Activated naive CD4-positive, alpha-beta T cell treated with anti-CD3 and anti-CD28 coated beads for 36 hours (primary cell): ENCODE measurements around the gene TMEM239. TPM values are rescaled to one million over a fixed set of nuclear protein-coding genes. Genes with fewer than 3 reads are reported as not detected.
"Not testable (repeated sequence)": the region's sequence is repeated elsewhere in the genome, so short reads cannot be mapped to it uniquely, and the experiment has no call there.

ENCODE experiments used
- CTCF ChIA-PET: fragments of 350-600 bp; sonication (Branson Sonifier 250); formaldehyde crosslinking; loops from one replicate; lab custom pipeline; 2021; ENCODE audit warnings: antibody characterized with exemption; lab: Charles Lee
- DNase-seq: peaks from one replicate; pipeline ENCODE4 v3.0.0-alpha.2; 2020
- H3K27ac Mint-ChIP-seq: one replicate; pipeline ENCODE4 v1.8.0; 2021; ENCODE audit warnings: mild to moderate bottlenecking, mixed read lengths
- H3K27me3 Mint-ChIP-seq: one replicate; pipeline ENCODE4 v1.8.0; 2021; ENCODE audit warnings: low read depth, mixed read lengths
- H3K36me3 Mint-ChIP-seq: one replicate; pipeline ENCODE4 v1.8.0; 2021; ENCODE audit warnings: low read depth, mixed read lengths
- H3K4me1 Mint-ChIP-seq: one replicate; pipeline ENCODE4 v1.8.0; 2021; ENCODE audit warnings: low read depth, mixed read lengths
- H3K4me3 Mint-ChIP-seq: one replicate; pipeline ENCODE4 v1.8.0; 2021; ENCODE audit warnings: mild to moderate bottlenecking, moderate library complexity, mixed read lengths
- H3K9me3 Mint-ChIP-seq: one replicate; pipeline ENCODE4 v1.8.0; 2021; ENCODE audit warnings: mixed read lengths
- intact Hi-C: fragments of 100-400 bp; cut with micrococcal nuclease; formaldehyde crosslinking; loops from one replicate; pipeline ENCODE4 v1.15.1; 2023
- total RNA-seq, 2 experiments: library from RNA; stranded (reverse); gene quantifications; one replicate each; pipeline ENCODE4 v1.2.3, GENCODE V29; 2021

The TMEM239 gene
- total RNA-seq = not detected

DNA sequence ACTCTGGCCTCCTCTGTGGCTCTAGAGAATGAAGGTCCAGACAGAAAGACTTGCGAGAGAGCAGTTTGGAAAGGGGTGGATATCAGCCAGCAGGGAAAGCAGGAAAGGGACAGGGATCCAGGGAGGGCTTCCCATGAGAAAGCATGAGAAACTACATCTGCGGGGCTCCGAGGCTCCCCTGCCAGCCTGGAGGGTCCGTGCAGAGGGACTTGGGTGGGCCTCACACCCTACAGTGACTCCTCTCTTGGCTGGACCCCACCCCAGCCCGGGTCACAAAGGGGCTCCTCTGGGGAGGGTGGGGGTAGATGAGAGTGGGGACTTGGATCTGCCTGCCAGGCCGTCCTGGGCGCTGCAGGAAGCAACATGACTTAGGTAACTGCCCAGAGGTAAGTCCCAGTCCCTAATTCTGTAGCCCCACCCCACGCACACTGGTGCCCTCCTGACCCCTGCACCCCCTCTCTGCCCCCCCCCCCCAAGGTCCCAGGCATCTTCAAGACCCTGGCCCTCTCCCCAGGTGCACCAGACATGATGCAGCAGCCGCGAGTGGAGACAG lies at the start of gene TMEM239:
Gene TMEM239 (plus strand): TSS at position 335 of the 553 bp plus-strand sequence. CDS start 191 bp downstream, at position 526.
- H3K4me3 Mint-ChIP-seq = no peak within 1 kb of the TSS
- CTCF ChIA-PET = interaction anchor here (0.6 kb wide), 1 partner anchor 26 kb away, joined by 4 read pairs; no protein-coding TSS in a partner anchor
- H3K27ac Mint-ChIP-seq = no peak within 1 kb of the TSS

DNA sequence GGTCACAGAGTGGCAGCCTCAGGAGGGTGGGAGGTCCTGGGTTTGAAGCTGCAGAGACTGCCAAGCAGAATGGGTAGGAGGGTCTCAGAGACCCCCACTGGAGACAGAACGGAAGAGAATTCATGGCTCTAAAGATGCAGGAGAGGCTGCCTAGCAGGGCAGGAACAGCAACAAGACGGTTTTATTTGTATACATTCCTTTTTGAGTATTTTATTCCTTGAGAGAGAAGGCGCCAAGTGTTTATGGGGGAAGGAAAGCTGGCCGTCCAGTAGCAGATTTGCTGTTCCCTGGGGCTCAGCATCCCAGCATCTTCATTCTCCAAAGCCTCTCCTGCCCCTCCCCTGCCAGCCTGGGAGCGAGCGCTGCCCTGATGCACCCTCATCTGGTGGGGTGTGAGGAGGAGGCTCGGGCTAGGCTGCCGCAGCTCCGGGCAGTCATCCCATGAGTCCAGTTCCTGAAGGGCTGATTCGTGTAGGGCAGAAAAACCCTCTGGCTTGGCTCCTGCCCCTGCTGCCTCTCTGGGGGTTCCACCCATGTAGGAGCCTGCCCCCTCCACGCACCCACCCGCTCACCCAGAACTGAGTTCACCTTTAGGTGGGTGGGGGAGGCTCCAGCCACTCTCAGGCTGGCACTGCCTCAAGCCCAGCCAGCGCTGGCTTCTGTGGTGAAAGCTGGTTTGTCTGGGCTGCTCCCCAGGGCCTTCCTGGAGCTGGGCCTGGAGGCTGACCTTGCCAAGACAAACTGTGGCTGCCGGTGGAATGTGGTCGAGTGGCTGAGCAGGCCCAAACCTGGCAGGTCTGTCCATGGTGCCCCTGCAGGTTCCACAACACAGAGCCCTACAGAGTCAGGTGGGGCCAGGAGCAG lies 48.2 kb upstream of the TMEM239 start:
- Mint-ChIP-seq H3K4me3 (no peak overlapping the region), H3K9me3 (no peaks in the 10 kb centered on the region), H3K4me1 (no peaks in the 10 kb centered on the region), H3K27me3 (peaks cover 8% of the 10 kb centered on the region), H3K36me3 (no peaks in the 10 kb centered on the region), H3K27ac (no peak overlapping the region)
- intact Hi-C loops = no loop called here
- CTCF ChIA-PET = interaction anchor here (1.0 kb wide), 1 partner anchor 15 kb away, joined by 4 read pairs; no protein-coding TSS in a partner anchor
- DNase-seq = no peak

More for the DNA sequence above, at the start of gene TMEM239:
- intact Hi-C loops = no loop called here
- no peak for DNase-seq
- Mint-ChIP-seq H3K27me3 (peaks cover 21% of the 10 kb centered on the region), H3K36me3 (peaks cover 3% of the 10 kb centered on the region), H3K9me3 (peaks cover 8% of the 10 kb centered on the region), H3K4me1 (peaks cover 12% of the 10 kb centered on the region)

DNA sequence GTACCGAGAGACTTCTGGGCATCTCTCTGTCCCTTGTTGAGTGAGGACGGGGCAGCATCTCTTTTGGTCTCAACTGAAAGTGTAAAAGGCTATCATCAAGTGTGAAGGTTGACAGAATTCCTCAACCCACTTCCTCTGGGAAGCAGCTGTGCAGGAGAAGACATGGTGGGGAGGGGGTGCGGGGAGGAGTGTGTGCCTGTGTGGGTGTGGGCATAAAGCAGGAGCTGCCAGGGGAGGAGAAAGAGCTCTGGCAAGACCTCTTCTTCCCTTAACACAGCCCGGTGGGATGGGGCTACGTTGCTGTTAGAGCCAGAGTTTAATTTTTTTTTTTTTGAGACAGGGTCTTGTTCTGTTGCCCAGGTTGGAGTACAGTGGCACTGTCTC lies 47.5 kb upstream of the TMEM239 start:
- DNase-seq = no peak
- CTCF ChIA-PET = no interaction called here
- no peaks in the 10 kb centered on the region for H3K36me3 Mint-ChIP-seq
- no peaks in the 10 kb centered on the region for H3K9me3 Mint-ChIP-seq
- H3K4me3 Mint-ChIP-seq = no peak overlapping the region
- no peak overlapping the region for H3K27ac Mint-ChIP-seq
- intact Hi-C loops = no loop called here
- peaks cover 8% of the 10 kb centered on the region for H3K27me3 Mint-ChIP-seq
- H3K4me1 Mint-ChIP-seq = no peaks in the 10 kb centered on the region

DNA sequence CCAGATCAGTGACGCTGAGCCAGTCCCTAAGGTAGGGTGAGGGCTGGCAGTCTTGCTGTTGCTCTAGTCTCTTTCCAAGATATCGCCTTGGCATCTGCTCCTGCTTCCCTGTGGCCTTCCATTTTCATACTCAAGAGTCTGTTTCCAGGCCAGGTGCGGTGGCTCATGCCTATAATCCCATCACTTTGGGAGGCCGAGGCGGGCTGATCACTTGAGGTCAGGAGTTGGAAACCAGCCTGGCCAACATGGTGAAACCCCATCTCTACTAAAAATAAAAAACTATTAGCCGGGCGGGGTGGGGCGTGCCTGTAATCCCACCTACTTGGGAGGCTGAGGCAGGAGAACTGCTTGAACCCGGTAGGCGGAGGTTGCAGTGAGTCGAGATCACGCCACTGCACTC lies 46.1 kb upstream of the TMEM239 start:
- H3K27ac Mint-ChIP-seq, H3K27me3 Mint-ChIP-seq, CTCF ChIA-PET: not testable (repeated sequence)

DNA sequence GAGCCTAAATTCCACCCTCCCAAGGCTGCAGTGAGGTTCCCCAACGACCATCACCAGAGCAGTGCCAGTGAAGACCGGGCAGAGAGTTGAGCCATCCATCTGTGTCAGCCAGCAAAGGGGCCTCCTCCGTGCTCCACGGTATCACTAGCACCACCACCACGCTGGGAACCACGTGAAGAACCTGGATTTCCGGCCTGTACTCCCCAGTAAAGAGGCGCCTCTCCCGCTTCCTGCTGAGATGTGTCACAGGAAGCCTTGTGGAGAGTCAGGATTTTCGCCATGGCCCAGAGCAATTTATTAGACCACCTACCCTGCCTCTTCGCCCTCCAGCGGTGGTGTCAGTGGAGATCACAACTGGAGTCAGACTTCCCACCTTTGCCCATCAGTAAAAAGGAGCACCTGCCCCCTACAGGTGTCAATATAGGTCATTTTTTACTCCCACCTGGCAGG lies 44.5 kb upstream of the TMEM239 start:
- H3K27me3 Mint-ChIP-seq = peaks cover 8% of the 10 kb centered on the region
- no peak overlapping the region for H3K4me3 Mint-ChIP-seq
- DNase-seq = no peak
- no peak overlapping the region for H3K27ac Mint-ChIP-seq
- H3K9me3 Mint-ChIP-seq = no peaks in the 10 kb centered on the region
- no peaks in the 10 kb centered on the region for H3K4me1 Mint-ChIP-seq
- intact Hi-C loops = no loop called here
- CTCF ChIA-PET = interaction anchor here (0.6 kb wide), 1 partner anchor 282 kb away, joined by 4 read pairs; no protein-coding TSS in a partner anchor
- H3K36me3 Mint-ChIP-seq = no peaks in the 10 kb centered on the region

More for the DNA sequence above, 46.1 kb upstream of the TMEM239 start:
- H3K9me3 Mint-ChIP-seq, H3K36me3 Mint-ChIP-seq, H3K4me3 Mint-ChIP-seq, intact Hi-C loops, DNase-seq, H3K4me1 Mint-ChIP-seq: not testable (repeated sequence)

DNA sequence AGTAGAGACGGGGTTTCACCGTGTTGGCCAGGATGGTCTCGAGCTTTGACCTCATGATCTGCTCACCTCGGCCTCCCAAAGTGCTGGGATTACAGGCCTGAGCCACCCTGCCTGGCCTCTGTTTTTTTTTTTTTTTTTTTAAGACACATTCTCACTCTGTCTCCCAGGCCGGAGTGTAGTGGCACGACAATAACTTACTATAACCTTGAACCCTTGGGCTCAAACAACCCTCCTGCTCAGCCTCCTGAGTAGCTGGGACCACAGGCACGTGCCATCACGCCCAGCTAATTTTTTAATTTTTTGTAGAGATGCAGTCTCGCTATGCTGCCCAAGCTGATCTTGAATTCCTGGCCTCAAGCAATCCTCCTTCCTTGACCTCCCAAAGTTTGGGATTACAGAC lies 42.4 kb upstream of the TMEM239 start:
- CTCF ChIA-PET = interaction anchor here (0.7 to 0.8 kb wide), 3 partner anchors 13 to 159 kb away, joined by 3 to 4 read pairs (median 3); no protein-coding TSS in a partner anchor
- no peaks in the 10 kb centered on the region for H3K9me3 Mint-ChIP-seq
- no peak for DNase-seq
- H3K4me1 Mint-ChIP-seq = no peaks in the 10 kb centered on the region
- intact Hi-C loops = no loop called here
- H3K4me3 Mint-ChIP-seq = no peak overlapping the region
- no peaks in the 10 kb centered on the region for H3K36me3 Mint-ChIP-seq
- no peak overlapping the region for H3K27ac Mint-ChIP-seq
- peaks cover 2% of the 10 kb centered on the region for H3K27me3 Mint-ChIP-seq

DNA sequence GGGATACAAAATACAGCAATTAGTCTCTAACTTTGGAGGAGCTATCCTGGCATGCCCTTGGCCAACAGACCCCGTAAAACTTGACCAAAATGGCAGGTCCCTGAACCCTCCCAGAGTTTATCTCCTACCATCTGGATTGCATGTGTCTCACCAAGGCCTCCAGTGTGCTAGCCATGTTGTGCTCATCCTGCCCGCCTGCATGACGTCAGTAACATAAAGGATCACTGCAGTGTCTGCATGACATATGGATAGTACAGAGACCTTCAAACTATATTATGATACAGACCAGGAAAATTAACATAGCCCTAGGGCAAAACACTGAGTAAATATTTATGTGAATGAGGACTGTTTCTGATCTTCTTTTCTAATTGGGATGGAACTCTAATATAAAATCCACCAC lies 41.0 kb upstream of the TMEM239 start:
- Mint-ChIP-seq H3K27ac (no peak overlapping the region), H3K9me3 (no peaks in the 10 kb centered on the region), H3K27me3 (peaks cover 4% of the 10 kb centered on the region), H3K4me3 (no peak overlapping the region), H3K4me1 (no peaks in the 10 kb centered on the region), H3K36me3 (no peaks in the 10 kb centered on the region)
- no peak for DNase-seq
- CTCF ChIA-PET = interaction anchor here (0.6 to 1.3 kb wide), 2 partner anchors 198 to 226 kb away, joined by 5 read pairs; no protein-coding TSS in a partner anchor
- intact Hi-C loops = no loop called here

DNA sequence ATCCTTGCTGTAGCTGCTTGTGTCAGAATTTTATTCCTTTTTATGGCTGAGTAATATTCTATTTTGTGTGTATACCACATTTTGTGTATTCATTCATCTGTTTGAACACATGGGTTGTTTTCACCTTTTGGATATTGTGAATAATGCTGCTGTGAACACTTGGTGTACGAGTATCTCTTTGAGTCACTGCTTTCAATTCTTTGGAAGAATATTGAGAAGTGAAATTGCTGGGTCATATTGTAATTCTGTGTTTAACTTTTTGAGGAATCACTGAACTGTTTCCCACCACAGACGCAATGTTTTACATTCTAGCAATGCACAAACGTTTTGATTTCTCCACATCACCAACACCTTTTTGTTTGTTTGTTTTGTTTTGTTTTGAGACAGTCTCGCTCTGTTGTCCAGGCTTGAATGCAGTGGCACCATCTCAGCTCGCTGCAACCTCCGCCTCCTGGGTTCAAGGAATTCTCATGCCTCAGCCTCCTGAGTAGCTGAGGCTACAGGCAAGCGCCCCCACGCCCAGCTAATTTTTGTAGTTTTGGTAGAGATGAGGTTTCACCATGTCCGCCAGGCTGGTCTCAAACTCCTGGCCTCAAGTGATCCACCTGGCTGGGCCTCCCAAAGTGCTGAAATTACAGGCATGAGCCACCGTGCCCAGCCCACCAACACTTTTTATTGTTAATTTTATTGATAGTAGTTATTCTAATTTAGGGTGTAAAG lies 37.4 kb upstream of the TMEM239 start:
- no peaks in the 10 kb centered on the region for H3K36me3 Mint-ChIP-seq
- CTCF ChIA-PET = no interaction called here

DNA sequence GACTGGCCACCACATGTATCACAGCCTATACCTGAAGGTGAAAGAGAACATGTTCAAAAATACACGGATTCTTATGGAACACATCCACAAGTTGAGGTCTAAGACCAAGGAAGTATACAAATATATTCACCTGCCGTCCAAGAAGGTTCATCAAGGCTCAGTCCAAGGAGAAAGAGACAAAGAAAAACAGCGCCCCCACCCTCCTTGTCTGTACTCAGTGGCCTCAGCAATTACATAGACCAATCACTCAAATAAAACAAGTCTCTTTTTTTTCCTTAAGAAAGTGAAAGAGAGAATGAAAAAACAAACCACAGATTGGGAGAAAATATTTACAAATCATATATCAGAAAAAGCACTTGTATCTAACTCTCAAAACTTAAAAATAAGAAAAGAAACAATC lies 35.2 kb upstream of the TMEM239 start:
- Mint-ChIP-seq H3K9me3 (no peaks in the 10 kb centered on the region), H3K4me1 (no peaks in the 10 kb centered on the region), H3K36me3 (no peaks in the 10 kb centered on the region), H3K27me3 (peaks cover 7% of the 10 kb centered on the region), H3K27ac (no peak overlapping the region), H3K4me3 (no peak overlapping the region)
- intact Hi-C loops = no loop called here
- DNase-seq = no peak
- CTCF ChIA-PET = no interaction called here

More for the DNA sequence above, 37.4 kb upstream of the TMEM239 start:
- intact Hi-C loops = no loop called here
- H3K4me3 Mint-ChIP-seq = no peak overlapping the region
- H3K9me3 Mint-ChIP-seq = no peaks in the 10 kb centered on the region
- H3K4me1 Mint-ChIP-seq = no peaks in the 10 kb centered on the region
- H3K27me3 Mint-ChIP-seq = peaks cover 7% of the 10 kb centered on the region
- H3K27ac Mint-ChIP-seq = no peak overlapping the region
- no peak for DNase-seq

DNA sequence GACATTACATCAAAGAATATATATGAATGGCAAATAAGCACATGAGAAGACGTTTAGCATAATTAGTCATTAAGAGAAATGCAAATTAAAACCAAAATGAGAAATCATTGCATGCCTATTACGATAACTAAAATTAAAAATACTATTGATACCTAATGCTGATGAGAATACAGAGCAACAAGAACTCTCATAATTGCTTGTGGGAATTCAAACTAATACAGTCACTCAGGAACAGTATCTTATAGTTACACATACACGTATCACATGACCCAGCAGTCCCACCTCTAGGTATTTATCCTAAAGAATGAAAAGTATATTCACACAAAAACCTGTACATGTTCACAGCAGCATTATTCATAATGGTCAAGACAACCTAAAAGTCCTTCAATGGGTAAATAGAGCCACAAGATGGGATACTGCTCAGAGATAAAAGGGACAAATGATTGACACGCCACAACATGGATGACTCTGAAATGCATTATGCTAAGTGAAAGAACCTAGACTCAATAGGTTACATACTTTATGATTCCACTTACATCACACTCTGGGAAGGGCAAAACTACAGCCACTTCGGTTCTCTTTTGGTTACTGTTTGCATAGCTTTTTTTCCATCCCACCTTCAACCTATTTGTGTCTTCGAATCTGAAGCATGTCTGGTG lies 32.1 kb upstream of the TMEM239 start:
- Mint-ChIP-seq H3K27ac (no peak overlapping the region), H3K4me3 (no peak overlapping the region), H3K27me3 (peaks cover 5% of the 10 kb centered on the region), H3K9me3 (no peaks in the 10 kb centered on the region), H3K4me1 (no peaks in the 10 kb centered on the region), H3K36me3 (no peaks in the 10 kb centered on the region)
- CTCF ChIA-PET = interaction anchor here (0.6 kb wide), 1 partner anchor 72 kb away, joined by 3 read pairs; no protein-coding TSS in a partner anchor
- no peak for DNase-seq
- intact Hi-C loops = no loop called here

DNA sequence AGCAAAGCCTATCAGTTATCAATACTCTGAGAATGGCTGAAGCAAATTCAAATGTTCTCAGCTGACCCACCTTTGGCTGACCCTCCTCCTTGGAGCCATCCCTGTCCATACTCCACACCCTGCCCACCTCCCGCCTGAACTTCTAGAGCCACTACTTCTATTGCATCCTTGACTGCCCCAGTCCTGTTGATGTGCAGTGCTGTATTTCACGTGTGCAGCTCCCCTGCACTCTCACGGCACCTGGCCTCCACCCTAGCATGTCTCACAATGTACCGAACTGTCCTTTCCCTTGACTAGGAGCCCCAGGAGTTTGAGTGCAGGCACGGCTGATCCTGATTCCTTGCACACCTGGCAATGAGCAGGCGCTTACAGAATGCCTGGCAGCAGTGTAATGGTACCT lies 22.7 kb upstream of the TMEM239 start:
- Mint-ChIP-seq H3K4me3 (no peak overlapping the region), H3K27ac (no peak overlapping the region), H3K36me3 (no peaks in the 10 kb centered on the region), H3K4me1 (no peaks in the 10 kb centered on the region), H3K27me3 (peaks cover 16% of the 10 kb centered on the region), H3K9me3 (no peaks in the 10 kb centered on the region)
- CTCF ChIA-PET = no interaction called here
- DNase-seq = no peak
- intact Hi-C loops = no loop called here
